Thoracic aorta (tissue), 2 donors: ENCODE data around the gene WDR64. TPM values are rescaled to one million over a fixed set of nuclear protein-coding genes. Genes with fewer than 3 reads are reported as not detected.
"Not testable (repeated sequence)": the region's sequence is repeated elsewhere in the genome, so short reads cannot be mapped to it uniquely, and the experiment has no call there.

Source experiments
- ATAC-seq: fragments of 150-250 bp; one replicate; pipeline ENCODE4 v1.8.0; 2017; ENCODE audit warnings: low read depth; ENCODE audit not compliant: insufficient number of reproducible peaks, low FRiP score
- DNase-seq: peaks from one replicate; pipeline ENCODE4 v3.0.0-alpha.2; 2020; ENCODE audit warnings: low spot score
- H3K27ac ChIP-seq, 2 donors: fragments of 200-600 bp; sonication (generic); 1 replicate in 1 of 2; 2 replicates in 1 of 2; pipeline ENCODE4 v1.5.1; 2016; ENCODE audit warnings: mild to moderate bottlenecking in 2 of 2, moderate library complexity in 2 of 2
- H3K27me3 ChIP-seq: fragments of 200-600 bp; sonication (generic); replicated peaks from 2 replicates; pipeline ENCODE4 v1.6.0; 2016; ENCODE audit warnings: mild to moderate bottlenecking; ENCODE audit not compliant: insufficient read depth
- H3K36me3 ChIP-seq: fragments of 200-600 bp; sonication (generic); one replicate; pipeline ENCODE4 v1.5.1; 2016
- H3K4me1 ChIP-seq, 2 donors: fragments of 200-600 bp; sonication (generic); 1 replicate in 1 of 2; 2 replicates in 1 of 2; pipeline versions ENCODE4 v1.5.1 to v1.6.0; 2016; ENCODE audit warnings: low read depth in 2 of 2, mild to moderate bottlenecking in 1 of 2; ENCODE audit not compliant: control insufficient read depth in 1 of 2
- H3K4me3 ChIP-seq: fragments of 200-600 bp; sonication (generic); 2 replicates; pipeline ENCODE4 v1.5.1; 2016; ENCODE audit warnings: mild to moderate bottlenecking
- H3K9me3 ChIP-seq: fragments of 200-600 bp; sonication (generic); 2 replicates; pipeline ENCODE4 v1.5.1; 2016
- CTCF ChIP-seq: fragments of 200-600 bp; sonication (generic); IDR thresholded peaks from one replicate; pipeline ENCODE4 v1.5.1; 2019; ENCODE audit warnings: antibody characterized with exemption
- total RNA-seq, 2 donors: library from RNA; depleted of rRNA; stranded (reverse); fragments of >200 nt; gene quantifications; one replicate each; pipeline versions ENCODE4 v1.1.0 to v1.2.3, GENCODE V29; 2016

The WDR64 gene
- total RNA-seq, 2 donors from 2014 or later = not detected

- no peak for TF ChIP-seq CTCF
These were observed 27.3 kb downstream of the WDR64 start for GRCh38 chr1:241679404-241679803.

GRCh38 chr1:241679961-241680360, 27.9 kb downstream of the WDR64 start:
- ATAC-seq = no peak
- H3K27ac ChIP-seq = no peak overlapping the region
- no peaks in the 10 kb centered on the region for H3K9me3 ChIP-seq
- TF ChIP-seq CTCF = no peak
- no peak overlapping the region for H3K4me3 ChIP-seq
- H3K4me1 ChIP-seq = no peaks in the 10 kb centered on the region
- H3K36me3 ChIP-seq = no peaks in the 10 kb centered on the region
- H3K27me3 ChIP-seq = no peaks in the 10 kb centered on the region
- DNase-seq = no peak

More at GRCh38 chr1:241679404-241679803, 27.3 kb downstream of the WDR64 start:
- ATAC-seq (no peak), DNase-seq (no peak)
- no peak overlapping the region for H3K27ac ChIP-seq
- no peaks in the 10 kb centered on the region for H3K9me3 ChIP-seq
- H3K4me1 ChIP-seq = no peaks in the 10 kb centered on the region
- no peak overlapping the region for H3K4me3 ChIP-seq
- H3K36me3 ChIP-seq = no peaks in the 10 kb centered on the region
- no peaks in the 10 kb centered on the region for H3K27me3 ChIP-seq

- H3K9me3 ChIP-seq, H3K27ac ChIP-seq, ATAC-seq, H3K4me1 ChIP-seq, H3K36me3 ChIP-seq, H3K27me3 ChIP-seq, DNase-seq, H3K4me3 ChIP-seq: not testable (repeated sequence)
These were observed 29.9 kb downstream of the WDR64 start for GRCh38 chr1:241681861-241682448.

GRCh38 chr1:241682921-241683320, 30.8 kb downstream of the WDR64 start:
- Histone ChIP-seq H3K4me3 (no peak overlapping the region), H3K27ac (no peak overlapping the region), H3K9me3 (no peaks in the 10 kb centered on the region), H3K4me1 (no peaks in the 10 kb centered on the region), H3K36me3 (no peaks in the 10 kb centered on the region), H3K27me3 (no peaks in the 10 kb centered on the region)
- no peak for ATAC-seq
- no peak for DNase-seq
- TF ChIP-seq CTCF = no peak

GRCh38 chr1:241684108-241684507, 32.0 kb downstream of the WDR64 start:
- TF ChIP-seq CTCF = no peak
- Histone ChIP-seq H3K4me1 (no peaks in the 10 kb centered on the region), H3K27ac (no peak overlapping the region), H3K36me3 (no peaks in the 10 kb centered on the region), H3K27me3 (no peaks in the 10 kb centered on the region), H3K4me3 (no peak overlapping the region), H3K9me3 (no peaks in the 10 kb centered on the region)
- ATAC-seq (no peak), DNase-seq (no peak)

- DNase-seq = no peak
- no peaks in the 10 kb centered on the region for H3K9me3 ChIP-seq
- H3K4me1 ChIP-seq = no peaks in the 10 kb centered on the region
- H3K4me3 ChIP-seq = no peak overlapping the region
- H3K27me3 ChIP-seq = no peaks in the 10 kb centered on the region
- TF ChIP-seq CTCF = no peak
- no peak overlapping the region for H3K27ac ChIP-seq
- ATAC-seq = no peak
- H3K36me3 ChIP-seq = no peaks in the 10 kb centered on the region
These were observed 36.9 kb downstream of the WDR64 start for GRCh38 chr1:241688940-241689368.
